B cell (primary cell): Measurements from ENCODE around the gene FXYD4.

Experiments
- EZH2 ChIP-seq: IDR thresholded peaks from 2 replicates; pipeline ENCODE4 v1.6.1; 2012; ENCODE audit warnings: borderline replicate concordance, low read depth, mild to moderate bottlenecking, moderate library complexity, low read length; ENCODE audit not compliant: insufficient read depth, poor library complexity, severe bottlenecking
- TF ChIP-seq, protein P1 (sequence below): fragments of 200-600 bp; IDR thresholded peaks from one replicate; pipeline ENCODE4 v1.8.0; 2022; ENCODE audit warnings: antibody characterized with exemption, mild to moderate bottlenecking

DNA sequence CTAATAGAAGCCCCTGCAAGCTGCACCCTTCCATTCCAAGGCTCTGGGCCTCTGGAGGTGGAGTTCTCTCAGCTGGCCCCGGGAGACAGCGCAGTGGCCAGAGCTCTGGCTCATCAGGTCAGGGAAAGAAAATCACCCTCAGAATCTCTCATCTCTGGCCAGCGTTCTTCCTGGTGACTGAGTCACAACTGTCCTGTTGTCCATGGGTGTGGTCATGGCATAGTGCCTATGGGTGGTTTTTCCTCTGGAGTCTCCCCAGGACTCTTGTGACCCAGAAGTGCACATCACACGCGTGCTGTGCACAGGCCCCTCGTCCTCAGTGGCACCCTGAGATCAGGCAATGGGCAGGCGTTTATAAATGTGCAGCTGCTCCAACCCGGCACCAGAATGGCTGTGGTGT is 27.4 kb upstream of the FXYD4 start:
- TF ChIP-seq, protein P1, sequence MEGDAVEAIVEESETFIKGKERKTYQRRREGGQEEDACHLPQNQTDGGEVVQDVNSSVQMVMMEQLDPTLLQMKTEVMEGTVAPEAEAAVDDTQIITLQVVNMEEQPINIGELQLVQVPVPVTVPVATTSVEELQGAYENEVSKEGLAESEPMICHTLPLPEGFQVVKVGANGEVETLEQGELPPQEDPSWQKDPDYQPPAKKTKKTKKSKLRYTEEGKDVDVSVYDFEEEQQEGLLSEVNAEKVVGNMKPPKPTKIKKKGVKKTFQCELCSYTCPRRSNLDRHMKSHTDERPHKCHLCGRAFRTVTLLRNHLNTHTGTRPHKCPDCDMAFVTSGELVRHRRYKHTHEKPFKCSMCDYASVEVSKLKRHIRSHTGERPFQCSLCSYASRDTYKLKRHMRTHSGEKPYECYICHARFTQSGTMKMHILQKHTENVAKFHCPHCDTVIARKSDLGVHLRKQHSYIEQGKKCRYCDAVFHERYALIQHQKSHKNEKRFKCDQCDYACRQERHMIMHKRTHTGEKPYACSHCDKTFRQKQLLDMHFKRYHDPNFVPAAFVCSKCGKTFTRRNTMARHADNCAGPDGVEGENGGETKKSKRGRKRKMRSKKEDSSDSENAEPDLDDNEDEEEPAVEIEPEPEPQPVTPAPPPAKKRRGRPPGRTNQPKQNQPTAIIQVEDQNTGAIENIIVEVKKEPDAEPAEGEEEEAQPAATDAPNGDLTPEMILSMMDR = no peak
- TF ChIP-seq EZH2 = no peak
